Endothelial cell of umbilical vein (primary cell): ENCODE results near the gene ZNF831. TPM values are rescaled to one million over a fixed set of nuclear protein-coding genes. Genes with fewer than 3 reads are reported as not detected.

Source experiments
- BruUV-seq: library from RNA; stranded (reverse); fragments of 400-500 nt; replicated peaks from 2 replicates; lab custom pipeline; 2021; lab: Mats Ljungman, UMichigan
- CTCF ChIA-PET: fragments of 300-600, 350-600 bp; sonication (Branson Sonifier 250); formaldehyde crosslinking; loops from one replicate; lab custom pipeline; 2021; ENCODE audit warnings: antibody characterized with exemption, inconsistent platforms; lab: Charles Lee
- POLR2A ChIA-PET: fragments of 300-600, 350-600 bp; sonication (Branson Sonifier 250); formaldehyde crosslinking; loops from one replicate; lab custom pipeline; 2021; ENCODE audit warnings: antibody characterized with exemption, inconsistent platforms; lab: Charles Lee
- DNase-seq: peaks from one replicate; pipeline ENCODE4 v3.0.0-alpha.2; 2011; ENCODE audit warnings: low read depth, low spot score
- FAIRE-seq: peaks from 2 replicates; lab custom pipeline; 2011; peaks lifted over from hg19 to GRCh38; lab: Jason Lieb, UNC
- H2AFZ ChIP-seq: 2 replicates; pipeline ENCODE4 v1.6.0; 2012; ENCODE audit warnings: low read depth, low read length, control low read depth, inconsistent platforms
- H3K27ac ChIP-seq: 2 replicates; pipeline ENCODE4 v1.5.1; 2011; ENCODE audit warnings: low read depth, mild to moderate bottlenecking, control low read depth, low read length, moderate library complexity; ENCODE audit not compliant: insufficient read depth
- H3K27me3 ChIP-seq, 2 experiments: 2 replicates each; pipeline versions ENCODE4 v1.6.0 to v1.6.1; 2011; ENCODE audit warnings: low read length in 2 of 2, mixed read lengths in 1 of 2; ENCODE audit not compliant: control insufficient read depth in 2 of 2, insufficient read depth in 2 of 2
- H3K36me3 ChIP-seq, 2 experiments: 2 replicates in 1 of 2; 3 replicates in 1 of 2; pipeline ENCODE4 v1.5.1; 2011; ENCODE audit warnings: low read length in 2 of 2, mild to moderate bottlenecking in 1 of 2, moderate library complexity in 1 of 2; ENCODE audit not compliant: control insufficient read depth in 2 of 2, insufficient read depth in 2 of 2; ENCODE audit errors: extremely low read depth in 1 of 2
- H3K4me1 ChIP-seq: 3 replicates; pipeline ENCODE4 v1.5.1; 2011; ENCODE audit warnings: mild to moderate bottlenecking, low read length; ENCODE audit not compliant: control insufficient read depth, insufficient read depth; ENCODE audit errors: extremely low read depth
- H3K4me2 ChIP-seq: 2 replicates; pipeline ENCODE4 v1.6.1; 2011; ENCODE audit warnings: low read length, control low read depth, mixed read lengths; ENCODE audit not compliant: insufficient read depth
- H3K4me3 ChIP-seq, 3 experiments: fragments of 200-600 bp in 1 of 3; sonication (generic), shearing (Covaris generic) in 1 of 3; replicated peaks in 1 of 3; 2 replicates each; pipeline ENCODE4 v1.5.1; 2011 to 2016; ENCODE audit warnings: control low read depth in 3 of 3, low read length in 3 of 3, mild to moderate bottlenecking in 2 of 3, inconsistent platforms in 1 of 3, low read depth in 1 of 3, moderate library complexity in 1 of 3; ENCODE audit not compliant: insufficient read depth in 1 of 3
- H3K79me2 ChIP-seq: 2 replicates; pipeline ENCODE4 v1.6.0; 2012; ENCODE audit warnings: low read length, inconsistent platforms; ENCODE audit not compliant: control insufficient read depth, insufficient read depth
- H3K9ac ChIP-seq: replicated peaks from 2 replicates; pipeline ENCODE3; 2011; ENCODE audit warnings: low read length, control low read depth; ENCODE audit not compliant: insufficient read depth; ENCODE audit errors: extremely low read depth
- H3K9me1 ChIP-seq: replicated peaks from 3 replicates; pipeline ENCODE4 v1.6.0; 2011; ENCODE audit warnings: mild to moderate bottlenecking, low read length; ENCODE audit not compliant: control insufficient read depth, insufficient read depth; ENCODE audit errors: extremely low read depth
- H3K9me3 ChIP-seq: replicated peaks from 2 replicates; pipeline ENCODE4 v1.5.1; 2012; ENCODE audit warnings: low read length, inconsistent platforms; ENCODE audit not compliant: control insufficient read depth, insufficient read depth
- H4K20me1 ChIP-seq: replicated peaks from 2 replicates; pipeline ENCODE3; 2011; ENCODE audit warnings: mild to moderate bottlenecking, low read length; ENCODE audit not compliant: control insufficient read depth, insufficient read depth; ENCODE audit errors: extremely low read depth
- EZH2 ChIP-seq: IDR thresholded peaks from 2 replicates; pipeline ENCODE4 v1.6.1; 2012; ENCODE audit warnings: borderline replicate concordance, low read depth, mild to moderate bottlenecking, moderate library complexity, low read length, inconsistent platforms; ENCODE audit not compliant: severe bottlenecking
- FOS ChIP-seq: IDR thresholded peaks from 2 replicates; pipeline ENCODE4 v1.6.1; 2011; ENCODE audit warnings: mild to moderate bottlenecking, low read length, moderate library complexity, borderline replicate concordance; ENCODE audit not compliant: insufficient read depth
- GATA2 ChIP-seq: IDR thresholded peaks from 2 replicates; pipeline ENCODE4 v1.7.0; 2011; ENCODE audit warnings: low read depth, mild to moderate bottlenecking, moderate library complexity, mixed read lengths, low read length; ENCODE audit not compliant: insufficient read length, insufficient read depth
- JUN ChIP-seq: IDR thresholded peaks from 2 replicates; pipeline ENCODE4 v1.6.1; 2011; ENCODE audit warnings: borderline replicate concordance, low read depth; ENCODE audit not compliant: insufficient read length, insufficient read depth
- MYC ChIP-seq: IDR thresholded peaks from one replicate; pipeline ENCODE4 v1.6.1; 2011; ENCODE audit warnings: mild to moderate bottlenecking, low read depth, low read length
- POLR2A ChIP-seq: IDR thresholded peaks from 2 replicates; pipeline ENCODE4 v1.6.1; 2012; ENCODE audit warnings: low read depth, mild to moderate bottlenecking, control low read depth, low read length
- POLR2AphosphoS5 ChIP-seq: IDR thresholded peaks from 2 replicates; pipeline ENCODE4 v1.6.1; 2012; ENCODE audit warnings: low read depth, mild to moderate bottlenecking, control low read depth, low read length, moderate library complexity; ENCODE audit not compliant: insufficient read depth
- dilution Hi-C: fragments of 300-500 bp; cut with MboI; formaldehyde crosslinking; loops from one replicate; pipeline ENCODE4 v1.15.0; 2019; ENCODE audit warnings: low sequenced_read_pairs; ENCODE audit not compliant: extremely low pct_ligation_motif_present
- intact Hi-C: fragments of 100-400 bp; cut with micrococcal nuclease; formaldehyde crosslinking; loops from one replicate; pipeline ENCODE4 v1.10.0; 2022
- polyA plus RNA-seq, 4 experiments: library from polyadenylated mRNA; depleted of rRNA in 3 of 4; stranded (reverse) in 3 of 4; unstranded in 1 of 4; fragments of >200 nt; gene quantifications; 2 replicates each; pipeline versions ENCODE4 v1.2.1 to v1.2.3, GENCODE V29; 2011 to 2012; ENCODE audit warnings: missing spikeins in 1 of 4
- total RNA-seq: library from RNA; stranded (reverse); gene quantifications from 2 replicates; pipeline ENCODE4 v1.2.3, GENCODE V29; 2021
- TF ChIP-seq, protein P1 (sequence below): IDR thresholded peaks from 2 replicates; pipeline ENCODE4 v1.6.1; 2011; ENCODE audit not compliant: insufficient read depth, insufficient read length
- TF ChIP-seq, protein P2 (sequence below), 2 donors: IDR thresholded peaks; 1 replicate in 1 of 2; 2 replicates in 1 of 2; pipeline ENCODE4 v1.5.1; 2011; ENCODE audit warnings: low read length in 2 of 2, mild to moderate bottlenecking in 2 of 2, moderate library complexity in 2 of 2, control low read depth in 1 of 2, inconsistent platforms in 1 of 2, low read depth in 1 of 2; ENCODE audit not compliant: insufficient read depth in 1 of 2; ENCODE audit errors: extremely low read depth in 1 of 2

ZNF831 gene
- total and polyA plus RNA-seq, 2 donors (not counting 3 experiments of a cell fraction or from before 2014, with no cell fraction given), result not detected

DNA sequence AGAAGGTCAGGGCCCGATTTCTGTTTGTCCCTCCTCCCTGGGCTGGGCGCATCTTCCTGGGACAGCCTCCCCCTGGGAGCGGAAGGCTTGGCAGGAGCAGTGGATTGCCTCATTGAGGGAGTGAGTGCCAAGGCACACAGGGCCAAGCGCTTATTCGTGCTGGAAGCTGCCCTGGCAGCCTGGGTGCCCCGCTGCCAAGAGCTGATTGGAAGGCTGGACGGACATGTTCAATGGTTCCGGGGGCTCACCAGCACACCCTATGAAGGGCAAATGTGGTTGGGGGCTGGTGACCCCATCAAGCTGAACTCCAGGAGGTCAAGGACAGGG is 10.3 kb upstream of the ZNF831 start:
- intact Hi-C loops, result no loop called here
- POLR2A ChIA-PET, result no interaction called here

DNA sequence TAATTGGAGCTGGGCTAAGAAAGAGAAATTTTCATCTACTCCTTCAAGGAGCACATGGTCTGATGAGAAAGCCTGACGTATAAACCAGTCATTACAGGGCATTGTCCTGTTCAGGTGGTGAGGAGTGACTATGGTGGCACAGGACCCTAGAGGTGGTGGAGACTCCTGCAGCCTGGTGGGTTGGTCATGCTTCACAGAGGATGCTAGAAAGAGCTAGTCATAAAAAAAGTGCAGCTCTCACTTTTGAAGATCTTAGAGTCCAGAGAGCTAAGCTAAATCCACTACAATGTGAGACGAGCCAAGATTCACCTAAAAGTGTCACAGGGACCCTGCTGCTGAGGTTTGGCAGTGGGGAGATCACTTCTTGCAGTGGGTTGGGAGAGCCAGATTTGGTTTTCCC is 9.8 kb upstream of the ZNF831 start:
- Histone ChIP-seq H3K27me3 (no peaks in the 10 kb centered on the region), H3K9me1 (no peaks in the 10 kb centered on the region), H3K4me1 (no peaks in the 10 kb centered on the region), H4K20me1 (no peaks in the 10 kb centered on the region), H3K4me2 (no peak overlapping the region), H3K27ac (no peak overlapping the region), H3K36me3 (no peaks in the 10 kb centered on the region), H3K9me3 (no peaks in the 10 kb centered on the region), H3K9ac (no peak overlapping the region), H3K79me2 (no peaks in the 10 kb centered on the region), H3K4me3 (no peak overlapping the region), H2AFZ (no peak overlapping the region)
- TF ChIP-seq FOS (no peak), JUN (no peak), MYC (no peak), EZH2 (no peak), POLR2A (no peak), POLR2AphosphoS5 (no peak), GATA2 (no peak)
- TF ChIP-seq, protein P1, sequence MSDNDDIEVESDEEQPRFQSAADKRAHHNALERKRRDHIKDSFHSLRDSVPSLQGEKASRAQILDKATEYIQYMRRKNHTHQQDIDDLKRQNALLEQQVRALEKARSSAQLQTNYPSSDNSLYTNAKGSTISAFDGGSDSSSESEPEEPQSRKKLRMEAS, result no peak
- TF ChIP-seq, protein P2, sequence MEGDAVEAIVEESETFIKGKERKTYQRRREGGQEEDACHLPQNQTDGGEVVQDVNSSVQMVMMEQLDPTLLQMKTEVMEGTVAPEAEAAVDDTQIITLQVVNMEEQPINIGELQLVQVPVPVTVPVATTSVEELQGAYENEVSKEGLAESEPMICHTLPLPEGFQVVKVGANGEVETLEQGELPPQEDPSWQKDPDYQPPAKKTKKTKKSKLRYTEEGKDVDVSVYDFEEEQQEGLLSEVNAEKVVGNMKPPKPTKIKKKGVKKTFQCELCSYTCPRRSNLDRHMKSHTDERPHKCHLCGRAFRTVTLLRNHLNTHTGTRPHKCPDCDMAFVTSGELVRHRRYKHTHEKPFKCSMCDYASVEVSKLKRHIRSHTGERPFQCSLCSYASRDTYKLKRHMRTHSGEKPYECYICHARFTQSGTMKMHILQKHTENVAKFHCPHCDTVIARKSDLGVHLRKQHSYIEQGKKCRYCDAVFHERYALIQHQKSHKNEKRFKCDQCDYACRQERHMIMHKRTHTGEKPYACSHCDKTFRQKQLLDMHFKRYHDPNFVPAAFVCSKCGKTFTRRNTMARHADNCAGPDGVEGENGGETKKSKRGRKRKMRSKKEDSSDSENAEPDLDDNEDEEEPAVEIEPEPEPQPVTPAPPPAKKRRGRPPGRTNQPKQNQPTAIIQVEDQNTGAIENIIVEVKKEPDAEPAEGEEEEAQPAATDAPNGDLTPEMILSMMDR (IDR thresholded peaks at IDR 0.05; ENCODE audit: extremely low read depth in 1 of 2, insufficient read depth in 1 of 2, low read depth in 1 of 2, low read length in 2 of 2), result no peak
- no peak for FAIRE-seq
- no peak for DNase-seq
- BruUV-seq, result no TSS peak
- POLR2A ChIA-PET, result no interaction called here
- intact Hi-C loops, result no loop called here
- dilution Hi-C loops, result no loop called here
- CTCF ChIA-PET, result no interaction called here

More for the DNA sequence above, 10.3 kb upstream of the ZNF831 start:
- Histone ChIP-seq H4K20me1 (no peaks in the 10 kb centered on the region), H3K9me1 (no peaks in the 10 kb centered on the region), H3K27me3 (no peaks in the 10 kb centered on the region), H3K9ac (no peak overlapping the region), H3K4me2 (no peak overlapping the region), H3K4me3 (no peak overlapping the region), H3K4me1 (no peaks in the 10 kb centered on the region), H3K36me3 (no peaks in the 10 kb centered on the region), H2AFZ (no peak overlapping the region), H3K79me2 (no peaks in the 10 kb centered on the region), H3K9me3 (no peaks in the 10 kb centered on the region), H3K27ac (no peak overlapping the region)
- TF ChIP-seq, protein P2 (IDR thresholded peaks at IDR 0.05; ENCODE audit: extremely low read depth in 1 of 2, insufficient read depth in 1 of 2, low read depth in 1 of 2, low read length in 2 of 2), result no peak
- TF ChIP-seq JUN (no peak), POLR2AphosphoS5 (no peak)
- TF ChIP-seq, protein P1, result no peak
- DNase-seq, result no peak
- CTCF ChIA-PET, result no interaction called here
- no peak for FAIRE-seq
- dilution Hi-C loops, result no loop called here
- no TSS peak for BruUV-seq
